Activated CD4-positive, alpha-beta T cell treated with anti-CD3 and anti-CD28 coated beads, Interleukin-2, amount 50 U/mL, for 1 hour (primary cell): ENCODE data around the gene DRGX.

Experiments used
- DNase-seq: peaks from one replicate; pipeline ENCODE4 v3.0.0-alpha.2; 2020

DRGX gene

DNA sequence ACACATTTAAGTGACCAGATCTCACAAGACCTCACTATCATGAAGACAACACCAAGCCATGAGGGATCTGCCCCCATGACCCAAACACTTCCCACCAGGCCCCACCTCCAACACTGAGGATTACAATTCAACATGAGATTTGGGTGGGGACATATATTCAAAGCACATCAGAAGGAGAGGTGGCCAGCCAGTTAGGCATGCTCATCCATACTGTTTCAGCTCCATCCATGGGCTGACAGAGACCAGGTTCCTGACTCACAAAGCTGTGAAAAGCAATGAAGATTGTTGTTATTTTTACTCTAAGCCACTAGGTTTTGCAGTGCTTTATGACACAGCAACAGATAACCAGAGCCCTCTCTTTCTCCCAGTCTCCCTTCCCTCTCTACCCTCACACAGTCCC lies 60.9 kb downstream of the DRGX start:
- DNase-seq = no peak

GRCh38 chr10:49333192-49333591 lies 62.7 kb downstream of the DRGX start:
- DNase-seq = no peak

GRCh38 chr10:49332768-49333167 lies 63.1 kb downstream of the DRGX start:
- no peak for DNase-seq

GRCh38 chr10:49332333-49332732 lies 63.6 kb downstream of the DRGX start:
- DNase-seq = no peak

GRCh38 chr10:49331431-49331830 lies 64.5 kb downstream of the DRGX start:
- no peak for DNase-seq

DNA sequence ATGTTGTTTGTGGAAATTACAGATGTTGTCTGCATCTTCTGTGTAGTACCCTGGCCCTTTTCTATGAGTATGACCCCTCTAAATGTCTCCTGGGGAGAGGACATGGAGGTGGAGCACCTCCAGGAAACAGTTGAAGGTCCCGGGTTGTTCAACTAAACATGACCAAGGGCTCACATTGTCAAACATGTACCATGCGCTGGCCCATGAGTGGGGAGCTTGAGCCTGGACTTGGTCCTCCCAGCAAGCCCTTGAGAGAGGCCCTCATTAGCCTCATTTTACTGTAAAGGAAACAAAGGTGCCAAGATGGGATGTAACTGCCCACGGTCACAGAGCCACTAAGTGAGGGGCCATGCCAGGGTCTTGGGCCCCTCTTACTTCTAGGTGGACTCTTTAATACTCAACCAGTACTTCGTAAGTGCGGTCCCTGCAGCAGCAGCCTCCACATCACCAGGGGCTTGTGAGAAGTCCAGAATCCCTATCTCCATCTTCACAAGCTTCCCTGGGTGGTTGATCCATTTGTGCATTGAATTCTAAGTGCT lies 65.7 kb downstream of the DRGX start:
- no peak for DNase-seq

DNA sequence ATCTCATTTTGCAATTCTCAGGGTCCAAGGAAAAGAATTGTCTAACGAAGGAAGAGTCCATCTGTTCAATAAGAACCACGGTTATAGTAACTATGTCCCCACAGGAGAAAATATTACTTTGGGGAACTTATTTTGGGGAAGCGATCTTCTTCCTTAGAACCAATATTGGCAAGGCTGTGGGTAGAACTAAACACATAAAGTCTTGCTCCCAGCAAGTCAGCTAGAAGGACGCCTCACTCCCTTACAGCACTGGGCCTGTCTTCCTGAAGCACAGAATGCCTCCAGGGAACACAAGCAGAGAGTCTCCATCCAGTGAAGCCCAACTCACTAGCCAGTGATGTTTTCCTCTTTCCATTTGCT lies 66.8 kb downstream of the DRGX start:
- no peak for DNase-seq

GRCh38 chr10:49328401-49329145 lies 67.3 kb downstream of the DRGX start:
- DNase-seq = no peak

- DNase-seq = no peak
Observed at GRCh38 chr10:49327036-49327813, 68.7 kb downstream of the DRGX start.

DNA sequence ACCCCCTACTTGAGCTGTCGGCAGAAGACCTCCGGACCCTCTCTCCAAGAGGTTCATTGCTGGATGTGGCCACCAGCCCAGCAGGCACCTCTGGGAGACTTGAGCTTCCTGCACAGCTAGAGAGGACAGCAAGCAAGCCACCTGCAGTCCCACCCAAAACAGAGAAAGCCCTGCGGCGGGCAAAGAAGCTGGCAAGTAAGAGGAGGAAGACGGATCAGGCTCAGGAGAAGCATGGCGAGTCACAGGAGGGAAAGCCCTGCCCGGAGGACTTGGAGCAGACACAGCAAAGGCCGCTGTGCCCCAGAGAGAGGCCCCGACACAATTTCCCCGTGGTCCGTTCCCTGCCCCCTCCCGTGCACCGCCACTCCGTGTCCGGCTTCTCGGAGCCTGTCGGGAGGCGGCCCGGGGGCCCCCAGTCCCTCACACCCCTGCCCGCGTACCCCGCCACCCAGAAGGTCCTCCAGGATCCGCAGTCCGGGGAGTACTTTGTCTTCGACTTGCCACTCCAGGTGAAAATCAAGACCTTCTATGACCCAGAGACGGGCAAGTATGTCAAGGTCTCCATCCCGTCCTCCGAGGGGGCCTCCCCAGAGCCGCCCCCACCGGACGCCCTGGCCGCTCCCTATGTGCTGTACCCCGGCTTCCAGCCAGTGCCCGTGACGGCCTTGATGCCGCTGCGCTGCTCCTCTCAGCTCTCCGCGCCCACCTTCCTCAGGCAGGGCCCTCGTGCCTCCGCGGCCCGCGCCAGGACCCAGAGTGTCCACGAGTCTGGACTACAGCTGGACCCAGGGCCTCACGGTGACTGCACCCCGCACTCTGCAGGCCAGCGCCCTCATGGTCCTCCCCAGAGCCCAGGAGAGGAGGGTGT lies 69.7 kb downstream of the DRGX start:
- no peak for DNase-seq

- DNase-seq = no peak
Observed at GRCh38 chr10:49325131-49325915, 70.6 kb downstream of the DRGX start.

- DNase-seq = no peak
Observed at GRCh38 chr10:49324711-49325110, 71.2 kb downstream of the DRGX start.

DNA sequence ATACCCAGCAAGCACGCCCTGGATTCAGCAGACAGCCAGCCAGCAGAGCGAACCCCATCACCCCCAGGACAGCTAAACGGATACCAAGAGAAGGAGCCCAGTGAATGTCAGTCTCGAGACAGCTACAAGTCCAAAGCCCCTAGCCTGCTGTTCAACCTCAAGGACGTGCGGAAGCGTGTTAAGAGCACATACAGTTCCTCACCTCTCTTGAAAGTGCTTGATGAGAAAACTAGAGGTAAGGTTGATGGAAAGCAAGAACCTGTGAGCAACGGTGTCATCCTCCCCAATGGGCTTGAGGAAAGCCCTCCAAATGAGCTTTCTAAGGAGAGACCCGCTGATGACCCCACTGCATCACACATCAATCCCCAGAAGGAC lies 72.0 kb downstream of the DRGX start:
- DNase-seq = no peak

- DNase-seq = no peak
Observed at GRCh38 chr10:49323171-49323895, 72.6 kb downstream of the DRGX start.

DNA sequence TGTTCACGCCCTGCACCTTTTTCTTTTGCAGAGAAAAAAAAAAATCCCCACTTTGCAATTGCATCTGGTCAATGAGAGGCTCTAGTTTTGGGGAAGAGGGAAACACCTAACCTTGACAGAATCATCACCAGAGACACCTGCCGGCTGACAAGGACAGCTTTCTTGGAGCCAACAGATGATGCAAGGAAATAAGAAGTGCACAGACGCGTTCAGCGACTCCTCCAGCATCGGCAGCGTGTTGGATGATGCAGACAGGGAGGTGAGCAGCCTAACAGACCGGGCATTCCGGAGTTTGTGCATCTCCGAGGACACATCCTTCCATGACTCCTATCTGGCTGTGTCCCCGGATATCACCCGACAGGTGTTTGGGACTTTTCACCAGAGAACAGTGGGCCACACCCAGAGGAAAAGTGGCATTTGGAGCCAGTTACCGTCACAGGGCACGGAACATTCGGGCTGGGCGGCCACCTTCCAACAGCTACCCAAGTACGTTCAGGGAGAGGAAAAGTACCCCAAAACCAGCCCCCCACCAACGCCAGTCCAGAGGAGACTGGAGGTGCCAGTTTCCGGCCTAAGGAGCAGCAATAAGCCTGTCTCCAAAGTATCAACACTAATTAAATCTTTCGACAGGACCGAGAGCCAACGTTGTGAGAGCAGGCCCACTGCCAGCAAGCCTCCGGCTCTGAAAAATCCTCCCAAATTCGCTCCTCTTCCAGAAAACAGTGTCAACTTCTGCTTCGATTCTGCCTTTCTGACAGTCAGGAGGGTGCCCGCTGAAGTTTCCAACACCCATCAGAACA lies 73.3 kb downstream of the DRGX start:
- no peak for DNase-seq

DNA sequence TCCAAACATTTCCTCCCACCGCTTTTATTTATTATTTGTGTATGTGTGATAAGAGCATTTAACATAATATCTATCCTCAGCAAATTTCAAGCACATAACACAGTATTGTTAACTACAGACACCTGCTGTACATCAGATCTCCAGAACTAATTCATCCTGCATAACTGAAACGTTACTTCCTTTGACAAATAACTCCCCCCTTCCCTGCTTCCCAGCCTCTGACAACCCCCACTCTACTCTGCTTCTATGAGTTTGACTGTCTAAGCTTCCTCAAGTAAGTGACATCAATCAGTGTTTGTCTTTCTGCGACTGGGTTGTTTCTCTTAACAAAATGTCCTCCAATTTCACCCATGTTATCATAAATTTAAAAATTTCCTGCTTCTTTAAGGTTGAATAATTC lies 74.9 kb downstream of the DRGX start:
- no peak for DNase-seq

DNA sequence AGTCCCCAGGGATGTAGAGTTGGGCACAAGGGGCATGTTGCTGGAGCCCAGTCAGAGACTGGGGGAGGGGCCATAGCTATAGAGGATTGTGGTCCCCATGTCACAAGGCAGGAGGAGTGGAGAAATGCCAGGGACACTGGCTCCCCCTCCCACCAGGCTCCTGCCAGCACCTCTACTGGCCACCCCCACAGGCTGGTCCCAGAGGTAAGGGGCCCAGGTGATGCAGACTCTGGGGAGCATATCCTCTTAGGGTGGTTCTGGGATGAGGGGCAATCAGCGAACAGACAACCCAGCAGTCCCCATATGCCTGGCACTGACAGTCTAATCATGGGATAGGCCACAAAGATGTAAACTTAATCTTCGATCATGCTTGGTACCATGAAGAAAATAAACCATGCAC lies 75.7 kb downstream of the DRGX start:
- DNase-seq = no peak

- DNase-seq = no peak
Observed at GRCh38 chr10:49319206-49319605, 76.7 kb downstream of the DRGX start.

DNA sequence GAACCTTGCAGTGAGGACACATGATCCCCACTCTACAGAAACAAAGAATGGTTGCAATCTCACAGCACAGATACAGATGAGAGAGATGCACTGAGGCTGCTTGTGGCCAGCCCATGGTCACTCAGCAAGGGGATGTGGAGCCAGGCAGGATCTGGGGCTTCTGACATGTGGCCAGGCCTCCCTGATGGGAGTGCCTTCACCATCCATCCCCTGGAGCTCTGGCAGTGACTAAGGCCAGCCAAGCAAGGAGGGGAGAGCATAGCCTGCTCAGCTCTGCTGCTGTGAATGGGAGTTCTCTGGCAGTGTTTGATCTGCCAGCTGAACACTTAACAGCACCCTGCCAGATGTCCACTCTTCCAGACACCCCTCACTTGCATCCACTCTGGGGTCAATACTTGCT lies 77.1 kb downstream of the DRGX start:
- DNase-seq = no peak

GRCh38 chr10:49318028-49318427 lies 77.9 kb downstream of the DRGX start:
- no peak for DNase-seq

DNA sequence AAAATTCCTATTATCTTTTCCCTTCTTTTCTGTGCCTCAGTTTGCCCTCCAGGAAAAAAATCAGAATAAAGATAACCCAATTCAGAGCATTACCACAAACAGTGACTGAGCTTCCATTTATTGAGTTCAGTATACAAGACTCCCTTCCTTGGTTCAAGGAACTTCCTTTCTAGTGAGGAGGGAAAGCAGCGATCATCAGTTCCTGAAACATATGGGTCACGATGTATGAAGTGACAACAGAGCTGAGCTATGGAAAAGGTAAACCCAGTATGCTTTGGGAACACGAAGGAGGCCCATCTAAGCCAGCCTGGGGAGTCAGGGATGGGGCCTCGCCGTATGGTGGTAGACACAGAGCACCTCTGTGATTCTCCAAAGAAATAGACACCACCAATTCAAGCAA lies 81.1 kb downstream of the DRGX start:
- no peak for DNase-seq
